Mesenteric fat pad (tissue), 1 donor: Measurements from ENCODE around the gene TNS3. TPM values are rescaled to one million over a fixed set of nuclear protein-coding genes. Genes with fewer than 3 reads are reported as not detected.
A peak's percentile ranks its signal among the peaks of the same experiment; 100 is the strongest.

ENCODE experiments used
- DNase-seq: peaks from one replicate; pipeline ENCODE4 v3.0.0-alpha.2; 2020; ENCODE audit warnings: low spot score
- total RNA-seq: library from RNA; stranded (reverse); fragmentation: NEBNext Ultra II Directional; extraction: Animal tissue kit (Norgen Biotek cat#: 25700); gene quantifications from one replicate; pipeline ENCODE4 v1.2.1, GENCODE V29; 2021
- donor health status: DM: yes; HTN: yes; CAD: no.

Gene TNS3
- total RNA-seq, 1 donor from 2014 or later = 152 TPM

DNA sequence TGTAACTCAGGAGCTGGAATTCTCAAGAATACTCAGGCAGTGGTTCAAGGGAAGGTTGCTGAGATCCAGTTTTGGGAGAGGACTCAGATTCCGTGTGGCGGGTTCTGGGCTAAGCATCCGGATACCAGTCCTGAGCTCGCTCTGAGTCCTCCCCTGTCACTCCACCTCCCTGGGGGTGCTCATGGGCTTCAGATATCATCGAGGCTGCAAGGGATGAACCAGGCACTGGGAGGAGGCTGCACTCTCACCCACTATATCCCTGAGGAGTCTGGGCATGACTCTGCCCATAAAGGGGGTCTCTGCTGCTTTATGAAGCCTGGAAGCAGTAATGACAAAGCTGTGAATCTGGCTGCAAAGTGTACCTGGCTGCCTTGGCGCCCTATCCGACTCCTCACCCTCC, 188.5 kb downstream of the TNS3 start:
- peak; percentile 55 for DNase-seq

DNA sequence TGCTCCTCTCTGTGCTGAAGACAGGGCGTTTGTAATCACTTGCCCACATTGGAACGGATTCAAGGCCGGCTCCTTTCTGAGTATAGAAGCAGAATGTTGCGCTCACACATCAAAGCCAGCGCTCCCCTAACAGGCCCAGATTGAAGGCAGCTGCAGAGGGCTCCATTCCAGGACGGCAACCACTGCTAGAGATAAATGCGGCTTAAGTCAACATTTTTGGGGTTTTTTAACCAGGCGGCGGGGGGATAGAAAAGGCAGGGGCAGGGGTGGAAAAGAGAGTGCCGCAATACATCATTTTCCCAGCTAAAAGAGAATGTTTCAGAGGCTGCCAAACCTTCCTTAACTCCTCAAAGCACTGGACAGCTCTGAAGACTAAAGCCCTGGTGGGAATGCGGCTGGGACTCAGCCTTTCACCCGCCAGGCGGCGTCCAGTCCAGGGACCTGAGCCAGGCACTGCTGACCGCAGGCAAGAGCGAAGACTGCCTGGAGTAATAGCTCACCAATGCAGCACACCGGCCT, 189.6 kb downstream of the TNS3 start:
- DNase-seq = no peak

DNA sequence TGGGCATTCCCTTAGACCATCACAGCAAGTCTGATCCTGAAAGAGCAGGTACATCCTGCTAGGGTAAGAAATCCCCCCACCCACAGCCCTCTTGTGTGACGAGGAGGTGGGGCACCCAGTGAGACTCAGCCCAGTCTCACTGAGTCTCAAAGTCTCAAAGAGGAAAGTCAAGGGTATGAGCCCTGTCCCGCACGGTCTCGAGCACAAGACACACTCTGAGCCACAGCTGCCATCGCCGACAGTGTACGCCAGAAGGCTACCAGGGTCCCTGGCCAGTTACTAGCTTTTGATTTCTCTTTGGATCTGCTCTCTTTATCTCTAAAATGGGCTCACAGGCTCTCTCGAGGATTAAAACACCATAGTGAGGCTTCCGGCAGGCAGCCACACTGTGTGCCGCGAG, 190.2 kb downstream of the TNS3 start:
- DNase-seq = no peak

DNA sequence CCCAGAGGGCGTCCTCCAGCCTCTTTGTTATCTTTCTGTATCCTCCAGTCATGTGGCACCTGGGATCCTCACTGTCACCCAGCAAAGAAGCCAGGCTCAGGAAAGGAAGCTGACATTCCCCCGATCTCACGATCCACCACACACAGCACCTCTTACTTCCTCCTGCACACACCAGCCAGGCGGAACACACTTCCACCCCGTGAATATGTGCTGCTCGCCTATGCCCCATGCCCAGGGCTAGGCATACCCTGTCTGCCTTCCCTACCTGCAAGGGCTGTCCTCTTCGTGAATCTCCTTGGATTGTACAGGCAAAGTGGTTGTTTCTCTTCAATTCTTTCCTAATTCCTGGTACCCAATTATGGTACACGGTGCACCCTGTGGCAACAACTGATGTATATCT, 191.0 kb downstream of the TNS3 start:
- peak; percentile 49 for DNase-seq

DNA sequence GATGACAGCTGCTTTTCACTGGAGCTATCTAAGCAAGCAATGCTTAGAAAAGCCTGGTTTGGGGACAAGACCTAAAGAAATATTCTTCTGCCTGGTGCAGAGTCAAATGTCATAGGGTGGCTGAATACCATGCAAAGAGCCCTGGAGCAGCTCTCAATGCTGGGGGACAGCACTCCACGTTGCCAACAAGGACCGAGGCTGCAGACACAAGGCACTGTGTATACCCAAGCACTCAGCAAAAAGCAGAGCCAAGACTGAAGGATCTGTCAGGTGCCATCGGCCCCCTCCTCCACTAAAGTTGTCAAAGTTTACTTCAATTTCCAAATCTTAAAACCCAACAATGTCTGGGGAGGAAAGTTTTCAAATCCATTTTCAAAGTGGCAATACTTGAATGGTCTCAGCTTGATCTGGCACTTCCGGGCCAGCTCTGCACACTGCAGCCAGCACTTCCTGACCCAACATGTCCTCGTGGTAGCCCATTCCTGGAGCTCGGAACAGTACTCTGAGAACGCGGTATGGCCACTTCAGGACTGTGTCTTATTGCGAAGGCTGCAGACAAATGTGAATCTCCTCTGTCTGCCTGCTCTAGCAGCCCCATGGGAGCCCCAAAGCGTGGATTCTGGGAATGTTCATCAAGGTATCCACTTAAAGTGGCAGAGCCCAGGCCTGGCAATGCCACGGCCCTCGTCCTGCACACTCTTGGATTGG, 191.8 kb downstream of the TNS3 start:
- peak; percentile 65 for DNase-seq

DNA sequence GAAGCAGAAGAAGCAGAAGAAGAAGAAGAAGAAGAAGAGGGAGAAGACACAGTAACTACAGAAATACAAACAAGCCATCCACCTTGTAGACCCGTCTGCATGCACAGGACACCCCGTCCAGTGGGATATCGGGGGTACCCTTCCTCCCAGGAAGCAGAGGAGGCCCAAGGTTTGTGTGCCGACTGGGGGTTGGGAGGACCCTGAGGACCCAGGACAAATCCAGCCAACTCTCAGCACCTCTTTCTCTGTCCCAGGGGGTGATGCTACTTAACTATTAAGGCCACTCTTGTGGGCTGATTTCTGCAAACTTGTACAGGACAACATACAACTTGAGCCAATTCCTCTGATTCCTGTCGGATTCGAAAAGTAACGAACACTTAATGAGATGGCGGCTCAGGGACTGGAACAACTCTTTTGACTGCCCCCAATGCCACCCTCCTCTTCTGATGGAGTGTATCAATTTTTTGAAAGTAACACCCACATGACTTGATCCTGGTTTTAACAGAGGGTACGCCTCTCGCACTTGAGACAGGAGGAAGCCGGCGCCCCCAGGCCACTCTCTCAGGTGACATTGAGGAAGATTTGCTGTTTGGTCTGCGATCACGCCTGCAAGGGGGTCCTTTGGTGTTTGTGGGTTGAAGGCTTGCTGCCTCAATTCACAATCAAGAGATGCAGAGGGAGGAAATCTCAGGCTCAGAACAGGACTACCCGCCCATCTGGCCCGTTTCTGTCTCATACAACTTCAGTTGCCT, 192.6 kb downstream of the TNS3 start:
- peak; percentile 71 for DNase-seq

DNA sequence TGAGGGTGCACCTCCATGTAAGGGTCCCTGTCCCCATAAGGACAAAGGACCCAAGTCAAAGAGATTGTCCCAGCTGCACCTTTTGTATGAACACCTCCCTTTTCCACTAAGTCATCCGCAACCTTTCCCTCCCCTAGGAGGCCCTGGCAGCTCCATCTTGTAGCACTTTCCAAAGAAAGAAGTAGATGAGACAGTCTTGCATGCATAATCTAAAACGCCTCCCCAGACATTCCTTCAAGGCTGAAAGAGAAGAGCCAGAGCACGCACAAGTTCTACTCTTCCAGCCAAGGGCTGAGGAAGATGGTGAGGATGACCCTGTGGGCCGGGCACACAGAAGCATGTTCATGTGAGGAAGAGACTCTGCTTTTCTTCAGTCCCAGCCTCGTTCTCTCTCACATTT, 194.4 kb downstream of the TNS3 start:
- peak; percentile 1 for DNase-seq

DNA sequence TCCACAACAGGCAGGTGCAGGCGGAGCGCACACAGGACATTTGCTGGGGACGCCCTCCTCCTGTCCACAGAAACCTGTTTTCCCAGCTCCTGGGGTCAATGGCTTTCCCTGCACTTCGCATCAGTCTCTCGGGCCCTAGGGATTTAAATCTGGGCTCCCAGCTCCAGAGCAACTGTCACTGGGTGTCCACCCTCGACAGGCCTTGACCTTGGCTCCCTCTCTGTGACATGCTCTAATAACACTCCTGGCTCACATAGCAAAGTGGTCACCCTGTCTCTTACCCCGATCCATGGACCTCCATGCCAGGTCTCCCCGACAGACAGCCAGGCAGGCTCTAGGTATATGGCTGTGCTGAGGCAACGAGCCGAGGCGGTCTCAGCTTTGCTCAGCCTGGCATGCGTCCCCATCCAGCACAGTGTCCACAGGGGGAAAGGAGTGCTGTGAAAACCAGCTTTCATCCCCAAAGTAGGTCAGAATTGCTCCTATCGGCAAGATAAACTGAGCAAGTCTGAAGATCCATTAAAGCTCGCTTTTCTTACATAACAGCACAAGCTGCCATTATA, 195.6 kb downstream of the TNS3 start:
- DNase-seq = peak; percentile 59

DNA sequence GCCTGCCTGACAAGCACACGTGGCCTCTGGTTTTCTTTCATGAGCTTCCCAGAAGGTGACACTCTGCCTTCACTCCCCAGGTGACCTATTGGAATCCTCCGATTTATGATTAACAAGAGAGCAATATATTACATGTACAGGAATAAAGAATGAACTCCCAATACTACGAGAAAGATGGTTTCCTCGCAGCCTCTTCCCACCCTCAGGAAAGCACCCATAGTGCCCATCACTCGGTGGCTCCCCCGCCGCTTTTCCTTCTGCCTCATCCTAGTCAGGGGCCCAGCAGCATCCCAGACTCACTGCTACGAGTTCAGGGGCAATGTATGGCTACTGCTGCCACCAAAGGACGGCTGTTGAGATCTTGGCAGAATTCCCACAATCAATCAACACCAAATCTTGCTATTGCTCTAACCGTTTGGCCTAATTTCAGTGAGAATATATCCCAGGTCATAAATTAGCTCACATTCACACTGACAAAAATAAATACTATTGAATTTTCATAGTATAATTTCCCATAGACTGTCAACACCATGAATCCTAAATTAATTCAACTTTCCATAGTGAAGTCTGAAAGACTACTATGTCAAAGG, 196.3 kb downstream of the TNS3 start:
- DNase-seq = no peak

DNA sequence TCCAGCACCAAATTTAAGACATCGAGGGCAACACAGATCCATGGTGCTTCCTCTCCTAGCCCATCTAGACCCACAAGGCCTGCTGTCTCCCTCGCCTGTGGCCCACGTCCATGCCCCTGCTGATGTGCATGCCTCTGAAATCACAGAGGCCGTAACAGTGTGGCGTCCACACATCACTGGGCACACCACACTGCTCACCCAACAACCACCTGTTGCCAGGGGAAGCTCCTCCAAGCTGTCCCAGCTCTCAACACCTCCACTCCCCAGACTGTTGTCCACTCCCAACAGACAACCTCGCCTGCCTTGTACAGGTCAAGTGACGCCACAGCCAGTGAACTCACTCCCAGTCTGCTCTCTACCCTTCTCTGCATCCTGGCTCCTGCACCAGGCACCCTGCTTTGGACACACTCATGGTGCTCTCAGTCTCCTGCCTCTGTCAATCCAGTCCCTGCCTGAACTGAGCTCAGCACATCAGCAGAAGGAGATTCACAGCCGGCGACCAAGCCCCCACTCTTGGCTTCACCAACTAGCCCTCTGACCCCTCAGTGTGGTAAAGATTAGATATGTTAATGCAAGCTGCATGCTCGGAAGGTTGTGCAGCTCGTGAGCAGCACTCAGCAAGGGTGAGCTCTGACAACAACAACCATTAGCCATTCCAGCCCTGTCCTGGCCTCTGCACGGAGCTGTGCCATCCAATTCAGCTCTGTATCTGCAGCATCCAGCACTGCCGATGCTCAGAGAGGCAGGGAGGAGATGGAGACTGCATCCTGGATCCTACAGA, 197.0 kb downstream of the TNS3 start:
- DNase-seq = no peak

DNA sequence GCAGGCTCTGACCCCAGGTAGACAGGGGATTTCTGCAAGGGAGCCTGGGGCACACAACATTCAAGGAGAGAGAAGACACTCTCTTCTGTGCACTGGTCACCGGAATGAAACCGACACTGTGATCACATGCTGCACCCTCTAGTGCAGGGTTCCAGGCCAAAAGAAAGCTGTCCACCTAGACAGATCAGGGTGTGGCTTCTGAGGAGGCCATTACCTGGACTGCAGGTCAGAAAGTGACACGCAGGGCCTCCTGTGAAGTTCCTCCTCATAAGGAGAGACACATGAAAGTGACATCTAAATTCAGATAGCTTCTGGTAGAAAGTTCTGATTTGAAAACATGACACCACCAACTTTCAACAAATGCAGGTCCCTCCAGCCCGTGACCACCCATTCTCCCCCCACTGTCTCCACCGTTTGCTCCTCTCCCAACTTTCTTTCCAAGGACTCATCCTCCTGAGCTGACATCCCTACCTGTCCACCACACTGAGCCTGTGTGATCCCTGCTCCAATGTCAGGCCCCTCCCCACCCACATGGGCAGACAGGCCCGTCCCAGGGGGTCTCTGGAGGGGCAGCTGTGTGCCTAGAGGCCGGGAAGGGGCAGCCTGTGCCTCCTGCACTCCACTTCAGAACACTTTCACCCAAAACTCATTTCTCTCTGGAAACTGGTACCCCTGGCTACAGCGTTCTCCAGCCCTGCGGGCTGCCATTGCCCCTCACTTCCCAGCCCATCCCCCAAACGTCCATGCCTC, 198.0 kb downstream of the TNS3 start:
- no peak for DNase-seq

DNA sequence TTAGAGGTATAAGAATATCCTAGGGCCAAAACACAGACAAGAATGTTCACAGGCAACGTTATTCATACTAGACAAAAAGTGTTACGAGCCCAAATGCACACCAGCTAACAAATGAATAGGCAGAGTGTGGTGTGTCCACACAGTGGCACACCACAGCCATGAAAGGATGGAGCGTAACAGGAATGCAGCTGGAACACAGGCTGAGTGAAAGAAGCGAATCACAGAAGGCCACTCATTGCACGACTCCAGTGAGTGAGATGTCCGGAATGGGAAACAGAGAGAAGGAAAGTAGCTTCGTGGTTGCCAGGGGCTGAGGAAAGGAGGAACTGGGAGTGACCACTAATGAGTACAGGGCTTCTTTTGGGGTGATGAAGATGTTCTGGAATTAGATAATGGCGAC, 198.8 kb downstream of the TNS3 start:
- DNase-seq = no peak

DNA sequence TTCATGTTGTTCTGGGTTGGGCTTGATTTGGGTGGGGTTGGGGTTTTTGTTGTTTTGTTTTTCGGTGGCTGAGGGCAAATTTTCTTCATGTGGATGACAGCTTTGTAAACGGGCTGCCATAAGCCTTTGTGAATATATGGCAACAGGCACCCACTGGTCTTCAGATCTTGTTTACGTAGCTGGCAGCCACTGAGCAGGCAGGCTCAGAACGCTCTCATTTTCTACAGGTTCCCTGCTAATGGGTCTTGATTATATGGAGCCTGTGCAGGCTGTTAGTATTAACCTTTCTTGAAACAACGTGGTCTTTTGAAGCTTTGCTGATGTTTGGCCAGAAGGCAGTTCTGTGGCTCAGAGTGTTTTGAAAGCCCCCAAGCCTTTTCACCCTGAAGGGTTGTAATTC, 199.7 kb downstream of the TNS3 start:
- no peak for DNase-seq

DNA sequence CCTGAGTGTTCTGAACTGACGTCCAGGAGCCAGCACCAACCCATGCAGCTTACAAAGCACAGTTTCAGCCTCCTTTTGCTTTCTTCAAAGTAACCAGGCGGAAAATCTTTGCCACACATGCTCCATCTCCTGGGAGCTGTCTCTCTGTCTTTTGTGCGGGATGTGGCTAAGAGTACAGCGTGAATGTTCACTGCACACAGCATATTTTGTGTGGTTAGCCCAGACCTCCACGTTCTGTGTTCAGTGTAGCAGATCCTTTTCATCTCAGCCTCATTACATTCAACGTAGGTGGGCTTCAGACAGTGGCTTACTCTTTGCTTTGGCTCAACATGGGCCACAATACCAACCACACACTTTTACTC, 200.8 kb downstream of the TNS3 start:
- DNase-seq = no peak

DNA sequence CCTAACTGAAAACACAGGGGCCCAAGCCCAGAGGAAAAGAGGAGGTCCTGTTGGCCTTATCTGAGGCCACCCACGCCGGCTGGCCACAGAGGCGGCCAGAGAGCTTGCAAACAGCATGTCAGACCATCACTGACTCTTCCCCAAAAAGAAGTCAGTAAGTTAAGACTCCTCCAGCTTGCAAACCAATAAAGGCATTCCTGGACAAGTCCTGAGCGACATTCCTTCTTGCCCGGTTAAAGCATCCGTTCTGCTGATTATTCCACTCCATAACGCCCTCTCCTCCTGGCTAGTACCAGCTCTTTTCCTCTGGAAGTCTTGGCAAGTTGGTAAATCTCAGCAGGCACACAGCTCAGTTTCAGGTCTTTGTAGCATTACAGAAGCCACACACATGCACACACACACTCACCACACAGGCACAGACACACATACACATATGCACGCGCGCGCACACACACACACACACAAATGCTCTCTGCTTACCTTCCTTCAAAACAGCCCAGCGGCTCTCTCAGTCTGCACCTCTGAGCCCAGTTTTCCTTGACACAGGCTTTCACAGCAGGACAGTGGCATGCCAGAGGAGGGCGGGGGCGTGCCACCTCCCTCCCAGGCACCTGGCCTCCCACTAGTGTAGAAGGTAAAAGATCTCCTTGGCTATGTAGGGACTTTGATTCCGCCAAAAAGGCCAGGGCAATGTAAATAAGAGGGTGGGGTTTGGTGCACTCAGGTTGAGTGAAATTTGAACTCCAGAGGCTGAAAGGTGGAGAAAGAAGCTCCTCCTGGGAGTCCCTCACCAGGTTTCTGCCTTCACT, 201.4 kb downstream of the TNS3 start:
- no peak for DNase-seq

DNA sequence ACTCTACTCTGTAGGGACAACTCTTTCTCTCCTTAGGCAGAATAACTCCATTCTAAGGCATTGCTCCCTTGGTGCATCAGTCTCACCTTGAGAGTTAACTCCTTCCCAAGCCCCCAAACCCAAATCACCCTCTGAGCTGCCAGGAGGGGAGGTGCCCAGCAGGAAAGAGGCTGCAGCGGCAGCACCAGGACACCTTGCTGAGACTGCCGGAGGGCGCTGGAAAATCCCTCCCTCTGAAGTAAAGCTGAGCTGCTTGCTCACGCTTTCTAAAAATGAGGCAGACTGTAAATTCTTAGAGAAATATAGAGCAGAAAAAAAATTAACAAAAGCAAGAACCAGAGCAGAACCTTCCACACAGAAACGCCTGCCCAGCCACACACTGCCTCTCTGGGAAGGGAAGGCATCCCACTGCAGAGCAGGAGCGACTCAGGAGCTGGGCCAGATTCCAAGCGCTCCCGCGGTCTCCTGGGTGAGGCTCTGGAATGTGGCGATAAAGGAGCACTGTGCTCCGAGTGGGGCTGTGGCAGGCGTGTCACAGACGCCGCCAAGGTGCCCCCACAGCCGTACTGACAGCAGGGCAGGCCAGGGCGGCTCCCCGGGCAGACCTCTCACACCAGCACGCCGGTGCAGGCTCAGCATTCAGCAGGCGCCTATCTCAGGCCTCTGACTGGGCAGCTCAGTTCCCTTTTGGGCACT, 202.1 kb downstream of the TNS3 start:
- DNase-seq = peak; percentile 24

DNA sequence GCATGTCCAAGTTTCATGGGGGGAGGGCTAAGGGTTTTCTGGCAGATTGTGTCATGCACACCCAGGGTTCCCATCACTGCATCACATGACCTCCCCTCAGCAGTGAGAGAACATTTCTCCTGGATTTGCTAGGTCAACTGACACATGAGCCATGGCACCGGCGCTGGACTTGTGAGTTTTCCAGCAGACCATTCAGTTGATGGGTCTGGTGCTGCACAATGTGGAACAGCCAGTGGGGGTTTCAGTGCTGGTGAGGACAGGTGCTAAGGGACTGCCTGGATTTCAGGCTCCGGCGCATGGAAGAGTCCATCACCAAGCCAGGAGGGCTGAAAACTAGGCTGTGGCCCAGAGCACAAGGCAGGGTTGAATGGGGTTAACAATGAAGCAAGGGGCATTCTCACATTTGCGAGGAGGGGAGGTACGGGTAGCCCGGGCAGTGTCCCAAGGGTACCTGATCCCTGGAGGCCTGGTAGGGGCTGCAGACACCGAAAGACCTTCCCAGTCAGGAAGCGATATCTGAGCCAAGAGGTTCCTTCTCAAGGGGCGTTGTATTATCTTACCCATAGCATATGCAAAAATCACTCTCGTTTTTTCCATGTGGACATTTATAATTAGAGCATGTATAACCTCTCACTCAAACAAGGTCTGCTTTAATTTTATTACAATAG, 203.0 kb downstream of the TNS3 start:
- DNase-seq = no peak

DNA sequence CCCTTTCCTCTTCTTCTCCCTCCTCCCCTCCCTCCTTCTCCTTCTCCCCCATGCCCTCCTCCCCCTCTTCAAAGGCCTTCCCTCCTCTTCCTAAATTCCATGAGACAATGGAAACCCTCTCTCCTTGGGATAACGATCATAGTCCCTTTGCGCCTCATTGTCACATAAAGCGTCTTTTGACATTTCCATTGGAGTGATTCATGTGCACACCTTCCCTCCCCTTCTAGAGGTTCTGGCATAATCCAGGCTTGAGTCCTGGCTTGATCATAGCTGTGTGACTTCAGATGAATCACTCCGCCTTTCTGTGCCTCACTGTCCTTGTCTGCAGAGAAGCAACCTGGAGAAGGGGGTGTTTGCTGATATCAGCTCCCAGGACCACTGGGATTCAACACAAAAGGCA, 204.2 kb downstream of the TNS3 start:
- no peak for DNase-seq
